Spleen (tissue), 11 donors: ENCODE results near the gene SHISA5. TPM values are rescaled to one million over a fixed set of nuclear protein-coding genes. Genes with fewer than 3 reads are reported as not detected.
A peak's percentile ranks its signal among the peaks of the same experiment; 100 is the strongest.

Source experiments
- DNase-seq: peaks from one replicate; pipeline ENCODE4 v3.0.0-alpha.2; 2020
- H3K27ac ChIP-seq, 8 donors: fragments of 200-600 bp; sonication (generic) in 7 of 8; 1 replicate in 4 of 8; 2 replicates in 4 of 8; pipeline versions ENCODE4 v1.5.0 to v1.8.0; 2016 to 2021; ENCODE audit warnings: inconsistent platforms in 4 of 8, mild to moderate bottlenecking in 4 of 8, moderate library complexity in 1 of 8
- H3K27me3 ChIP-seq, 7 donors: fragments of 200-600 bp; sonication (generic) in 6 of 7; replicated peaks in 1 of 7; 1 replicate in 4 of 7; 2 replicates in 3 of 7; pipeline versions ENCODE4 v1.5.0 to v1.8.0; 2016 to 2021; ENCODE audit warnings: inconsistent platforms in 3 of 7, mild to moderate bottlenecking in 1 of 7
- H3K36me3 ChIP-seq, 6 donors: fragments of 200-600 bp; sonication (generic) in 5 of 6; 1 replicate in 4 of 6; 2 replicates in 2 of 6; pipeline versions ENCODE4 v1.5.0 to v1.8.0; 2016 to 2021; ENCODE audit warnings: inconsistent platforms in 2 of 6
- H3K4me1 ChIP-seq, 6 donors: fragments of 200-600 bp; sonication (generic) in 5 of 6; 1 replicate in 3 of 6; 2 replicates in 3 of 6; pipeline versions ENCODE4 v1.5.0 to v1.8.0; 2016 to 2021; ENCODE audit warnings: inconsistent platforms in 3 of 6
- H3K4me3 ChIP-seq, 8 donors: fragments of 200-600 bp; sonication (generic) in 7 of 8; 1 replicate in 4 of 8; 2 replicates in 4 of 8; pipeline versions ENCODE4 v1.5.0 to v1.8.0; 2016 to 2021; ENCODE audit warnings: inconsistent platforms in 4 of 8, mild to moderate bottlenecking in 4 of 8, moderate library complexity in 2 of 8
- H3K9me3 ChIP-seq, 8 donors: fragments of 200-600 bp; sonication (generic) in 7 of 8; 1 replicate in 4 of 8; 2 replicates in 4 of 8; pipeline versions ENCODE4 v1.5.0 to v1.8.0; 2016 to 2021; ENCODE audit warnings: inconsistent platforms in 4 of 8
- CTCF ChIP-seq, 11 experiments: fragments of 200-600 bp in 7 of 11; fragments of 450-650 bp in 4 of 11; sonication (generic) in 4 of 11; IDR thresholded peaks in 8 of 11; conservative IDR thresholded peaks in 3 of 11; 1 replicate in 7 of 11; 2 replicates in 4 of 11; pipeline versions ENCODE4 v1.4.0 to v1.8.0; 2016 to 2021; ENCODE audit warnings: antibody characterized with exemption in 11 of 11, inconsistent platforms in 4 of 11, mild to moderate bottlenecking in 1 of 11
- POLR2A ChIP-seq, 3 donors: fragments of 450-650 bp; IDR thresholded peaks; one replicate each; pipeline ENCODE4 v1.5.1; 2017; ENCODE audit warnings: antibody characterized with exemption in 3 of 3, mild to moderate bottlenecking in 1 of 3
- POLR2AphosphoS5 ChIP-seq, 3 donors: sonication (generic); formaldehyde crosslinking; IDR thresholded peaks; one replicate each; pipeline ENCODE4 v1.5.1; 2017; ENCODE audit warnings: antibody characterized with exemption in 3 of 3
- WGBS, 5 donors: extraction: QIAGEN DNeasy Blood & Tissue Kit in 3 of 5; methylation state at CpG; one replicate each; pipeline versions ENCODE4 v1.1.5 to v1.1.7; 2013 to 2018; 5-methylcytosine and 5-hydroxymethylcytosine counted together
- intact Hi-C: fragments of 100-400 bp; cut with DNase I; formaldehyde crosslinking; loops from one replicate; pipeline ENCODE4 v1.15.0; 2023; ENCODE audit warnings: low total_unique reads
- polyA plus RNA-seq, 3 donors: library from polyadenylated mRNA; stranded (reverse); fragments of 200-250 nt; gene quantifications; one replicate each; pipeline ENCODE4 v1.2.1, GENCODE V29; 2013
- total RNA-seq, 7 donors: library from RNA; depleted of rRNA in 3 of 7; stranded (reverse); fragments of >200 nt in 3 of 7; fragmentation: NEBNext Ultra II Directional in 4 of 7; extraction: Animal tissue kit (Norgen Biotek cat#: 25700) in 4 of 7; gene quantifications; one replicate each; pipeline versions ENCODE4 v1.1.0 to v1.2.1, GENCODE V29; 2016 to 2021
- donor health status: healthy with polysubstance abuse.
- donor health status: DM: no; HTN: no; CAD: no; lungs with moderate emphysema.
- donor health status: DM: no; HTN: no; CAD: no.
- donor health status: Bipolar disorder and iron deficiency.
- donor health status: healthy.
- donor health status: DM: no; HTN: no; CAD: no.
- donor health status: DM: yes; HTN: yes; CAD: no.

The SHISA5 gene
- total and polyA plus RNA-seq, 10 donors = 80.2 to 227 (median 173) TPM

GRCh38 chr3:48511551-48511950 lies 7.6 kb upstream of the SHISA5 start:
- no peak for DNase-seq
- Histone ChIP-seq H3K4me1 (peaks cover 3 to 23% (median 16%) of the 10 kb centered on the region in 6 donors), H3K4me3 (no peak overlapping the region), H3K9me3 (no peaks in the 10 kb centered on the region), H3K27ac (no peak overlapping the region), H3K27me3 (no peaks in the 10 kb centered on the region), H3K36me3 (no peaks in the 10 kb centered on the region)
- TF ChIP-seq POLR2AphosphoS5 (IDR thresholded peaks at IDR 0.05) = no peak
- TF ChIP-seq CTCF (IDR thresholded peaks at IDR 0.05 in 8 of 11, conservative IDR thresholded peaks at IDR 0.05 in 3 of 11) = no peak
- no peak for TF ChIP-seq POLR2A (IDR thresholded peaks at IDR 0.05)
- 82 to 97% (median 88%) methylated on average over 4 of the region's 4 CpGs for WGBS, 5 donors
- intact Hi-C loops = no loop called here

- H3K9me3 ChIP-seq = no peaks in the 10 kb centered on the region
- DNase-seq = peak; percentile 91
- intact Hi-C loops = loop anchor here (10.0 kb wide), 1 partner anchor 63 kb away; the partner anchor contains the start of genes ATRIP, CCDC51 and TMA7
- no peak overlapping the region for H3K4me3 ChIP-seq
- H3K27ac ChIP-seq = peak overlapping the region in 3 of 8 donors; percentile 33 to 55 (median 55)
- no peaks in the 10 kb centered on the region for H3K36me3 ChIP-seq
- H3K4me1 ChIP-seq = peaks cover 15 to 49% (median 37%) of the 10 kb centered on the region in 6 donors
- TF ChIP-seq CTCF (IDR thresholded peaks at IDR 0.05 in 8 of 11, conservative IDR thresholded peaks at IDR 0.05 in 3 of 11) (peak; percentile 57 to 89 (median 78)), POLR2AphosphoS5 (IDR thresholded peaks at IDR 0.05) (peak in 2 of 3 donors; percentile 69), POLR2A (IDR thresholded peaks at IDR 0.05) (no peak)
- WGBS, 5 donors = 38 to 48% (median 41%) methylated on average over 9 to 10 of the region's 10 CpGs
- H3K27me3 ChIP-seq = no peaks in the 10 kb centered on the region
Measured at GRCh38 chr3:48507256-48508061, 3.5 kb upstream of the SHISA5 start.

GRCh38 chr3:48505968-48506504 lies 2.1 kb upstream of the SHISA5 start:
- no peaks in the 10 kb centered on the region for H3K9me3 ChIP-seq
- 90 to 99% (median 93%) methylated on average over 6 of the region's 6 CpGs for WGBS, 5 donors
- no peak for TF ChIP-seq CTCF (IDR thresholded peaks at IDR 0.05 in 8 of 11, conservative IDR thresholded peaks at IDR 0.05 in 3 of 11)
- TF ChIP-seq POLR2AphosphoS5 (IDR thresholded peaks at IDR 0.05) = no peak
- TF ChIP-seq POLR2A (IDR thresholded peaks at IDR 0.05) = no peak
- peak overlapping the region in 1 of 8 donors; percentile 97 for H3K27ac ChIP-seq
- DNase-seq = peak; percentile 40
- H3K4me1 ChIP-seq = peaks cover 15 to 63% (median 45%) of the 10 kb centered on the region in 6 donors
- intact Hi-C loops = loop anchor here (10.0 kb wide), 1 partner anchor 61 kb away; the partner anchor contains the start of genes ATRIP, CCDC51 and TMA7
- H3K27me3 ChIP-seq = no peaks in the 10 kb centered on the region
- H3K36me3 ChIP-seq = peaks cover 0 to 4% (median 0%) of the 10 kb centered on the region in 6 donors
- H3K4me3 ChIP-seq = no peak overlapping the region

GRCh38 chr3:48505146-48505545 lies 1.2 kb upstream of the SHISA5 start:
- peak; percentile 66 for DNase-seq
- H3K4me1 ChIP-seq = peaks cover 15 to 71% (median 48%) of the 10 kb centered on the region in 6 donors
- peak overlapping the region in 3 of 8 donors; percentile 60 to 80 (median 70) for H3K4me3 ChIP-seq
- peak overlapping the region; percentile 83 to 97 (median 91) for H3K27ac ChIP-seq
- peaks cover 0 to 13% (median 0%) of the 10 kb centered on the region in 6 donors for H3K36me3 ChIP-seq
- TF ChIP-seq POLR2A (IDR thresholded peaks at IDR 0.05) = no peak
- no peak for TF ChIP-seq CTCF (IDR thresholded peaks at IDR 0.05 in 8 of 11, conservative IDR thresholded peaks at IDR 0.05 in 3 of 11)
- TF ChIP-seq POLR2AphosphoS5 (IDR thresholded peaks at IDR 0.05) = no peak
- H3K9me3 ChIP-seq = no peaks in the 10 kb centered on the region
- no peaks in the 10 kb centered on the region for H3K27me3 ChIP-seq
- 73 to 98% (median 88%) methylated on average over 2 of the region's 2 CpGs for WGBS, 5 donors
- intact Hi-C loops = loop anchor here (10.0 kb wide), 1 partner anchor 60 kb away; the partner anchor contains the start of genes ATRIP, CCDC51 and TMA7
